ENCODE measurements around the gene ERBIN. TPM values are rescaled to one million over a fixed set of nuclear protein-coding genes. Genes with fewer than 3 reads are reported as not detected.

The ERBIN gene
- polyA plus RNA-seq, 1 of the 3 experiments (the other 2 are of a cell fraction), result 10.3 TPM

GRCh38 chr5:65923339-65923738 is 3.0 kb upstream of the ERBIN start (continued):
- TF ChIP-seq MEF2A (IDR thresholded peaks at IDR 0.05; ENCODE audit: borderline replicate concordance, low read depth) (no peak), JUND (IDR thresholded peaks at IDR 0.05) (no peak), TCF12 (IDR thresholded peaks at IDR 0.05) (no peak), SMC3 (IDR thresholded peaks at IDR 0.05; ENCODE audit: low read depth, low read length) (no peak), FOSL2 (IDR thresholded peaks at IDR 0.05; ENCODE audit: borderline replicate concordance, low read depth) (no peak), GABPA (IDR thresholded peaks at IDR 0.05; ENCODE audit: low read depth) (no peak)
- TF ChIP-seq, protein P1, sequence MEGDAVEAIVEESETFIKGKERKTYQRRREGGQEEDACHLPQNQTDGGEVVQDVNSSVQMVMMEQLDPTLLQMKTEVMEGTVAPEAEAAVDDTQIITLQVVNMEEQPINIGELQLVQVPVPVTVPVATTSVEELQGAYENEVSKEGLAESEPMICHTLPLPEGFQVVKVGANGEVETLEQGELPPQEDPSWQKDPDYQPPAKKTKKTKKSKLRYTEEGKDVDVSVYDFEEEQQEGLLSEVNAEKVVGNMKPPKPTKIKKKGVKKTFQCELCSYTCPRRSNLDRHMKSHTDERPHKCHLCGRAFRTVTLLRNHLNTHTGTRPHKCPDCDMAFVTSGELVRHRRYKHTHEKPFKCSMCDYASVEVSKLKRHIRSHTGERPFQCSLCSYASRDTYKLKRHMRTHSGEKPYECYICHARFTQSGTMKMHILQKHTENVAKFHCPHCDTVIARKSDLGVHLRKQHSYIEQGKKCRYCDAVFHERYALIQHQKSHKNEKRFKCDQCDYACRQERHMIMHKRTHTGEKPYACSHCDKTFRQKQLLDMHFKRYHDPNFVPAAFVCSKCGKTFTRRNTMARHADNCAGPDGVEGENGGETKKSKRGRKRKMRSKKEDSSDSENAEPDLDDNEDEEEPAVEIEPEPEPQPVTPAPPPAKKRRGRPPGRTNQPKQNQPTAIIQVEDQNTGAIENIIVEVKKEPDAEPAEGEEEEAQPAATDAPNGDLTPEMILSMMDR (IDR thresholded peaks at IDR 0.05), result no peak
- TF ChIP-seq, protein P2, sequence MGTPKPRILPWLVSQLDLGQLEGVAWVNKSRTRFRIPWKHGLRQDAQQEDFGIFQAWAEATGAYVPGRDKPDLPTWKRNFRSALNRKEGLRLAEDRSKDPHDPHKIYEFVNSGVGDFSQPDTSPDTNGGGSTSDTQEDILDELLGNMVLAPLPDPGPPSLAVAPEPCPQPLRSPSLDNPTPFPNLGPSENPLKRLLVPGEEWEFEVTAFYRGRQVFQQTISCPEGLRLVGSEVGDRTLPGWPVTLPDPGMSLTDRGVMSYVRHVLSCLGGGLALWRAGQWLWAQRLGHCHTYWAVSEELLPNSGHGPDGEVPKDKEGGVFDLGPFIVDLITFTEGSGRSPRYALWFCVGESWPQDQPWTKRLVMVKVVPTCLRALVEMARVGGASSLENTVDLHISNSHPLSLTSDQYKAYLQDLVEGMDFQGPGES (IDR thresholded peaks at IDR 0.05; ENCODE audit: low read depth, low read length), result no peak

DNA sequence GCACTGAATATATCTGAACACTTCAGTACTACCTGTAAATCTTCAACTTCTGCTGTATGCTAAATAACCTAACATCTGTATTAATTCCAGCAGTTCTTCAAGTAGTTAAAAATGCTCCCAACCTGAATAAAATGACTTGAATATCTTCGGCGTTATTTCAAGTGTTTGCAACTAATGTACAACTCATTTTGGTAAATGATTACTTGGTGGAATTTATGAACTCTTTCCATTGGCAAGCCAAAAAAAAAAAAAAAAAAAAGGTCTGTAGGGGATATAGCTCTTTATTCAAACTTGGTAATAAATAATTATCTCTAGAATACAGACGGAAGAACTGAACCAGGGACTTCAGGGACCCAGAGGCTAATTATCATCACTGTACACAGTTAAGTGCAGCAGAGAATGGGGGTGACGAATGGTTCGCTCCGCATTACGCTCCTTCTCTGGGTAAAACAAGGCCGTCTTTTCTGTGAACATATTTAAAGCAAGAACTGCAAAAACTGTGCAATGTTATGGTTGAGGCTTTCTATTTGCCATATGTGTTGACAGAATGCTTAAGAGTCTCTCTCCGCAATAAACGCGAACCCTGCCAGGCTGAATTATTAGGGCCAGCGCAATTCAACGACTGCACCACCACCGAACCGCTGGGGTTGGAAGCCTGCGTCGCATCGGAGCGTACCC is 1.9 kb upstream of the ERBIN start:
- 69% methylated on average over 8 of the region's 19 CpGs for WGBS (ENCODE audit: low lambda C conversion rate)
- Histone ChIP-seq H2AFZ (ENCODE audit: low read depth) (peak overlapping the region; percentile 79), H3K4me1 (ENCODE audit: control insufficient read depth in 1 of 2, insufficient read depth in 2 of 2, low read depth in 1 of 2, low read length in 1 of 2) (peaks cover 9 to 10% of the 10 kb centered on the region in 2 experiments; a peak in 3 of 4 replicates), H3K4me3 (ENCODE audit: low read depth in 2 of 2, low read length in 1 of 2) (peak overlapping the region; percentile 67 to 96), H3K27ac (ENCODE audit: low read depth in 2 of 2, low read length in 1 of 2) (peak overlapping the region; percentile 93 to 98), H3K9me3 (no peaks in the 10 kb centered on the region), H4K20me1 (ENCODE audit: insufficient read depth) (peaks cover 18% of the 10 kb centered on the region), H3K79me2 (ENCODE audit: insufficient read depth) (peaks cover 32% of the 10 kb centered on the region), H3K9ac (peak overlapping the region; percentile 89), H3F3A (replicated peaks; ENCODE audit: insufficient read depth) (peaks cover 28% of the 10 kb centered on the region), H3K27me3 (ENCODE audit: insufficient read depth) (no peaks in the 10 kb centered on the region), H3K4me2 (peak overlapping the region; percentile 97), H3K36me3 (replicated peaks in 1 of 2; ENCODE audit: control insufficient read depth in 1 of 2, insufficient read depth in 2 of 2, low read length in 1 of 2) (peaks cover 0 to 2% of the 10 kb centered on the region in 2 experiments), H3K9me2 (no peaks in the 10 kb centered on the region)
- DNase-seq, result peak; percentile 50
- ChIA-PET POLR2A (interaction anchor here (0.6 to 1.4 kb wide), 4 partner anchors 55 to 220 kb away, joined by 3 to 6 read pairs (median 3); partner anchors contain the start of gene SREK1), CTCF (interaction anchor here (0.7 to 1.6 kb wide), 6 partner anchors 12 to 202 kb away, joined by 3 to 4 read pairs (median 3); no protein-coding TSS in a partner anchor)
- TF ChIP-seq PBX3 (IDR thresholded peaks at IDR 0.05) (no peak), FOXM1 (IDR thresholded peaks at IDR 0.05; ENCODE audit: low read depth) (no peak), POLR2AphosphoS5 (IDR thresholded peaks at IDR 0.05; ENCODE audit: low read depth, low read length) (0 out of 2 replicates have a peak, but pooled peaks have one; percentile 9), SMC3 (IDR thresholded peaks at IDR 0.05; ENCODE audit: low read depth, low read length) (0 out of 2 replicates have a peak, but pooled peaks have one; percentile 0), SIN3A (IDR thresholded peaks at IDR 0.05; ENCODE audit: borderline replicate concordance, low read depth, low read length) (0 out of 2 replicates have a peak, but pooled peaks have one; percentile 29)

Data from SK-N-SH (cell line).